Smooth muscle cell (in vitro differentiated cells): Measurements from ENCODE around the gene PRR20G. TPM values are rescaled to one million over a fixed set of nuclear protein-coding genes. Genes with fewer than 3 reads are reported as not detected.

Experiments
- DNase-seq: peaks from one replicate; lab custom pipeline; 2025; ENCODE audit not compliant: unreplicated experiment; lab: John Stamatoyannopoulos, UW
- H2AFZ ChIP-seq: fragments of 200-600 bp; sonication (generic); 2 replicates; pipeline ENCODE4 v1.6.0; 2016; ENCODE audit warnings: antibody characterized with exemption, low read depth, mild to moderate bottlenecking
- H3F3A ChIP-seq: fragments of 200-600 bp; sonication (generic); 2 replicates; pipeline ENCODE4 v1.6.0; 2017; ENCODE audit warnings: antibody characterized with exemption, low read depth
- H3K27ac ChIP-seq: fragments of 200-600 bp; sonication (generic); 2 replicates; pipeline ENCODE4 v1.5.1; 2016; ENCODE audit warnings: low read depth, mild to moderate bottlenecking
- H3K27me3 ChIP-seq: fragments of 200-600 bp; sonication (generic); 2 replicates; pipeline ENCODE4 v1.6.1; 2016; ENCODE audit warnings: low read depth, mild to moderate bottlenecking
- H3K36me3 ChIP-seq: fragments of 200-600 bp; sonication (generic); 2 replicates; pipeline ENCODE4 v1.5.1; 2016; ENCODE audit warnings: low read depth
- H3K4me1 ChIP-seq: fragments of 200-600 bp; sonication (generic); 2 replicates; pipeline ENCODE4 v1.5.1; 2016; ENCODE audit warnings: low read depth
- H3K4me2 ChIP-seq: fragments of 200-600 bp; sonication (generic); 2 replicates; pipeline ENCODE4 v1.6.0; 2016; ENCODE audit warnings: mild to moderate bottlenecking
- H3K4me3 ChIP-seq: fragments of 200-600 bp; sonication (generic); 2 replicates; pipeline ENCODE4 v1.5.1; 2016; ENCODE audit warnings: mild to moderate bottlenecking
- H3K79me2 ChIP-seq: fragments of 200-600 bp; sonication (generic); 2 replicates; pipeline ENCODE4 v1.6.0; 2016; ENCODE audit warnings: low read depth, mild to moderate bottlenecking
- H3K9ac ChIP-seq: fragments of 200-600 bp; sonication (generic); 2 replicates; pipeline ENCODE4 v1.6.0; 2016; ENCODE audit warnings: low read depth
- H3K9me3 ChIP-seq: fragments of 200-600 bp; sonication (generic); replicated peaks from 2 replicates; pipeline ENCODE4 v1.5.1; 2016; ENCODE audit warnings: low read depth
- H4K20me1 ChIP-seq: fragments of 200-600 bp; sonication (generic); 2 replicates; pipeline ENCODE4 v1.6.0; 2016; ENCODE audit warnings: low read depth
- WGBS: methylation state at CpG from one replicate; pipeline ENCODE4 v1.1.7; 2016; ENCODE audit warnings: low lambda C conversion rate; 5-methylcytosine and 5-hydroxymethylcytosine counted together
- polyA plus RNA-seq: library from polyadenylated mRNA; unstranded; fragments of >200 nt; fragmentation: Nextera tagmentation; extraction: Ambion mirVana; gene quantifications from 2 replicates; pipeline ENCODE4 v1.2.1, GENCODE V29; 2016
- total RNA-seq: library from RNA; depleted of rRNA; stranded (reverse); fragments of >200 nt; gene quantifications from 2 replicates; pipeline ENCODE4 v1.2.3, GENCODE V29; 2014
- TF ChIP-seq, protein P1 (sequence below): fragments of 200-600 bp; sonication (generic); IDR thresholded peaks from 2 replicates; pipeline ENCODE4 v1.5.1; 2017; ENCODE audit warnings: borderline replicate concordance, mild to moderate bottlenecking, antibody characterized with exemption; ENCODE audit not compliant: insufficient read depth, poor library complexity, severe bottlenecking

PRR20G gene
- total and polyA plus RNA-seq, 2 experiments from 2014 or later, result not detected

DNA sequence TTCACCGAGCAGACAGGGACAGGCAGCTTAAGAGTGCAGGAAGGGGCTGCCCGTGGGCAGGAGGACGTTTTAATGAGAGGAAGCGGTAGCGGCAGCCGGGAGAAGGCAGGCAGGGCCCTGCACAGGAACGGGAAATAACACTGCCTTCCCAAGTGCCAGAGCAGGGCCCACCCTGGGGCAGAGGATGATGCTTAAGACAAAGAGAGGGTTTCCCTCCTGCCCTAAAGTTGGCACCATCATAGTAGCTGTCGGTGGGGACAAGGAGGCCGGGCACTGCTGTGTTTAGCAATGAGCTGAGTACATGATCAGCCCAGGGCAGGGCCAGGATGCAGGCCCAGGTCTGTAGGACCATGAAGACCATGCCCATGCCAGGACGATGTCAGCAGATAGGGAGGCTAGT is 21.7 kb downstream of the PRR20G start:
- no peak overlapping the region for H3K9ac ChIP-seq
- no peaks in the 10 kb centered on the region for H3F3A ChIP-seq
- H3K36me3 ChIP-seq, result no peaks in the 10 kb centered on the region
- no peak overlapping the region for H2AFZ ChIP-seq
- no peaks in the 10 kb centered on the region for H3K4me1 ChIP-seq
- no peaks in the 10 kb centered on the region for H3K9me3 ChIP-seq
- TF ChIP-seq, protein P1, sequence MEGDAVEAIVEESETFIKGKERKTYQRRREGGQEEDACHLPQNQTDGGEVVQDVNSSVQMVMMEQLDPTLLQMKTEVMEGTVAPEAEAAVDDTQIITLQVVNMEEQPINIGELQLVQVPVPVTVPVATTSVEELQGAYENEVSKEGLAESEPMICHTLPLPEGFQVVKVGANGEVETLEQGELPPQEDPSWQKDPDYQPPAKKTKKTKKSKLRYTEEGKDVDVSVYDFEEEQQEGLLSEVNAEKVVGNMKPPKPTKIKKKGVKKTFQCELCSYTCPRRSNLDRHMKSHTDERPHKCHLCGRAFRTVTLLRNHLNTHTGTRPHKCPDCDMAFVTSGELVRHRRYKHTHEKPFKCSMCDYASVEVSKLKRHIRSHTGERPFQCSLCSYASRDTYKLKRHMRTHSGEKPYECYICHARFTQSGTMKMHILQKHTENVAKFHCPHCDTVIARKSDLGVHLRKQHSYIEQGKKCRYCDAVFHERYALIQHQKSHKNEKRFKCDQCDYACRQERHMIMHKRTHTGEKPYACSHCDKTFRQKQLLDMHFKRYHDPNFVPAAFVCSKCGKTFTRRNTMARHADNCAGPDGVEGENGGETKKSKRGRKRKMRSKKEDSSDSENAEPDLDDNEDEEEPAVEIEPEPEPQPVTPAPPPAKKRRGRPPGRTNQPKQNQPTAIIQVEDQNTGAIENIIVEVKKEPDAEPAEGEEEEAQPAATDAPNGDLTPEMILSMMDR, result no peak
- H3K4me3 ChIP-seq, result no peak overlapping the region
- no peak overlapping the region for H3K4me2 ChIP-seq
- H3K27ac ChIP-seq, result no peak overlapping the region
- H3K79me2 ChIP-seq, result no peaks in the 10 kb centered on the region
- no peaks in the 10 kb centered on the region for H3K27me3 ChIP-seq
- no peak for DNase-seq
- 79% methylated on average over 10 of the region's 10 CpGs for WGBS
- no peaks in the 10 kb centered on the region for H4K20me1 ChIP-seq

DNA sequence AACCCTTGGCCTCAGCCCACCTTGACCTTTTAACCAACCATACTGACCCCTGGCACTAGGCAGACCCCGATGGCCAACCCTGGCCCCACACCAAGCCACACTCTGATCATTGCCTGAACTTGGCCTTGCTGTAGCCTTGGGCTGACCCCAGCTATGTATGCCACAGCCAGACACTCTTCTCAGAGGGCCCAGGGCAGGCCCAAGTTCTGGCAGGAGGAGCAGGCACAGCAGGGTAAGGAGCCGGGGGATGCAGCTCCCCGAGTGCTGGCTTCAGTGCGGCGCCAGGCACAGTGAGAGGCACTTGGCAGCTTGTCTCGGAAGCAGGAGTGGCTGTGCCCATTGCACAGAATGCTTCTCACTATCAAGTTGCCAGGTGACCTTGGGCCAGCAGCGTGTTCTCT is 22.3 kb downstream of the PRR20G start:
- H3K4me2 ChIP-seq, result no peak overlapping the region
- H3K9ac ChIP-seq, result no peak overlapping the region
- no peak overlapping the region for H3K27ac ChIP-seq
- H3K79me2 ChIP-seq, result no peaks in the 10 kb centered on the region
- H2AFZ ChIP-seq, result no peak overlapping the region
- WGBS, result 95% methylated on average over 7 of the region's 7 CpGs
- no peaks in the 10 kb centered on the region for H3K27me3 ChIP-seq
- H4K20me1 ChIP-seq, result no peaks in the 10 kb centered on the region
- H3K36me3 ChIP-seq, result no peaks in the 10 kb centered on the region
- no peaks in the 10 kb centered on the region for H3K9me3 ChIP-seq
- no peak for DNase-seq
- H3K4me3 ChIP-seq, result no peak overlapping the region
- H3K4me1 ChIP-seq, result no peaks in the 10 kb centered on the region
- H3F3A ChIP-seq, result no peaks in the 10 kb centered on the region
- TF ChIP-seq, protein P1, result no peak

DNA sequence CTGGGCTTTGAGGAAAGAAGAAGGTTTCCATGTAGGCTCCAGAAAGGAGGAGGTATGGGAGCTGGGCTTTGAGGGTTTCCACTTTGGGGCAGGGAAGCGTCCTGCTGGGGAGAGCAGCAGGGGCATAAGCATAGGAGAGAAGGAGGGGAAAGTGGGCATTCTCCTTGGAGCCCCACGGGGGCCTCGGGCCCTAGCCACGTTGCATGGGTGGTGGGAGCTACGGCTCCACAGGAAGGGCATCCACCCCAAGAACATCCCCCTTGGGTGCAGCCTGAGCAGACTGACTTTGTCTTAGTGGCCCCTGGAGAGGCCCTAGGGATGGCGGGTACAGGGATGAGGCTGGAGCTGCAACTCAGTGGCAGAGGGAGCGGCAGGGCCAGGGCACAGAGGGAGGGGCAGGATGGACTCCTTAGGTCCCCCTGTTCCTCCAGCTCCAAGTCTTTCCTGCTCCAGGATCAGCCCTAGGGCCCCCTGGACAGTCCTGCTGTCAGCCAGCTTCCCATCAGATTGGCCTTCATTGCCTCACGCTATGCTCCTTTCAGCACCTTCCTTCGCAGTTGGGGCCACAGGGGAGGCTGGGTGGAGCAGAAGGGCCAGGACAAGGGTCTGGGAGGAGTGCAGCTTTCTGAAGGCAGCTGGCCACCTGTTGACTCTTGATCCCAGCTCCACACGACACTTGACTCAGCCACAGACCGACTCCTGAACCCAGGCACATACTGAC is 22.9 kb downstream of the PRR20G start:
- no peaks in the 10 kb centered on the region for H3K27me3 ChIP-seq
- TF ChIP-seq, protein P1, result no peak
- no peak overlapping the region for H3K27ac ChIP-seq
- no peak for DNase-seq
- H3K9me3 ChIP-seq, result no peaks in the 10 kb centered on the region
- no peaks in the 10 kb centered on the region for H3K4me1 ChIP-seq
- no peaks in the 10 kb centered on the region for H3F3A ChIP-seq
- no peak overlapping the region for H3K9ac ChIP-seq
- 92% methylated on average over 11 of the region's 11 CpGs for WGBS
- no peak overlapping the region for H3K4me2 ChIP-seq
- H4K20me1 ChIP-seq, result no peaks in the 10 kb centered on the region
- no peaks in the 10 kb centered on the region for H3K36me3 ChIP-seq
- H3K79me2 ChIP-seq, result no peaks in the 10 kb centered on the region
- no peak overlapping the region for H2AFZ ChIP-seq
- H3K4me3 ChIP-seq, result no peak overlapping the region

DNA sequence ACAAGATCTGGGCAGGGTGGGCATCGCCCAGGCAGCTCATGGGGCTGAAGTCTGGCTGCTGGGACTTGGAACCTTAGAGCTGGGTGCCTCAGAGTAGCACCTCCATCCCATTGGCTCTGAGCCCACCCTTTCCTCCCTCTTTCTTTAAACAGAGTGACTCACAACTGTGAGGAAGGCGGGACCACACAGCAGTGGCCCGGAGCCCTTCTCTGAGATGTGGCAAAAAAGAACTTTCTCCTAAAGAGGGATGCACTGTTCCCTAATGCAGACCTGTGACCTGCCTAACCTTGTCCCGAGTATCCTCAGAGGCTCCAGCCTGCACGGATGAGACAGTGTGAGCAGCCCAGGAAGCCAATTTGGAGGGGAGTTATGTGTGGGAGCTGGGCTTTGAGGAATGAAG is 23.6 kb downstream of the PRR20G start:
- H3K27me3 ChIP-seq, result no peaks in the 10 kb centered on the region
- no peak for DNase-seq
- no peaks in the 10 kb centered on the region for H3K36me3 ChIP-seq
- H3F3A ChIP-seq, result no peaks in the 10 kb centered on the region
- H4K20me1 ChIP-seq, result no peaks in the 10 kb centered on the region
- no peaks in the 10 kb centered on the region for H3K79me2 ChIP-seq
- no peak overlapping the region for H3K4me2 ChIP-seq
- H2AFZ ChIP-seq, result no peak overlapping the region
- H3K4me1 ChIP-seq, result no peaks in the 10 kb centered on the region
- no peak overlapping the region for H3K4me3 ChIP-seq
- H3K9ac ChIP-seq, result no peak overlapping the region
- TF ChIP-seq, protein P1, result no peak
- H3K27ac ChIP-seq, result no peak overlapping the region
- H3K9me3 ChIP-seq, result no peaks in the 10 kb centered on the region
- WGBS, result 70% methylated on average over 5 of the region's 5 CpGs
